A204.1 (cell line): ENCODE results near the gene PRELP.
"Not testable (repeated sequence)": the region's sequence is repeated elsewhere in the genome, so short reads cannot be mapped to it uniquely, and the experiment has no call there.

Source experiments
- FAIRE-seq: peaks from 2 replicates; lab custom pipeline; 2012; peaks lifted over from hg19 to GRCh38; lab: Jason Lieb, UNC

Gene PRELP

GRCh38 chr1:203454986-203455471 is 20.6 kb upstream of the PRELP start:
- FAIRE-seq: no peak

GRCh38 chr1:203455706-203456105 is 19.9 kb upstream of the PRELP start:
- no peak for FAIRE-seq

GRCh38 chr1:203456577-203456976 is 19.0 kb upstream of the PRELP start:
- no peak for FAIRE-seq

GRCh38 chr1:203458078-203458477 is 17.5 kb upstream of the PRELP start:
- FAIRE-seq: no peak

- FAIRE-seq: no peak
Measured at GRCh38 chr1:203459671-203460201, 15.9 kb upstream of the PRELP start.

GRCh38 chr1:203461717-203462116 is 13.9 kb upstream of the PRELP start:
- no peak for FAIRE-seq

GRCh38 chr1:203462143-203462542 is 13.5 kb upstream of the PRELP start:
- no peak for FAIRE-seq

- FAIRE-seq: no peak
Measured at GRCh38 chr1:203462878-203463277, 12.7 kb upstream of the PRELP start.

- no peak for FAIRE-seq
Measured at GRCh38 chr1:203463469-203464062, 12.0 kb upstream of the PRELP start.

- FAIRE-seq: no peak
Measured at GRCh38 chr1:203464226-203464625, 11.4 kb upstream of the PRELP start.

GRCh38 chr1:203464743-203465142 is 10.9 kb upstream of the PRELP start:
- no peak for FAIRE-seq

GRCh38 chr1:203465146-203465798 is 10.3 kb upstream of the PRELP start:
- no peak for FAIRE-seq

GRCh38 chr1:203465948-203466347 is 9.7 kb upstream of the PRELP start:
- FAIRE-seq: no peak

GRCh38 chr1:203466906-203467549 is 8.6 kb upstream of the PRELP start:
- not testable (repeated sequence) for FAIRE-seq

GRCh38 chr1:203467550-203467921 is 8.1 kb upstream of the PRELP start:
- no peak for FAIRE-seq

- FAIRE-seq: no peak
Measured at GRCh38 chr1:203468326-203468725, 7.3 kb upstream of the PRELP start.

- no peak for FAIRE-seq
Measured at GRCh38 chr1:203470240-203470639, 5.4 kb upstream of the PRELP start.

- no peak for FAIRE-seq
Measured at GRCh38 chr1:203471841-203472240, 3.8 kb upstream of the PRELP start.

GRCh38 chr1:203473281-203473680 is 2.3 kb upstream of the PRELP start:
- FAIRE-seq: no peak

GRCh38 chr1:203473781-203474305 is 1.8 kb upstream of the PRELP start:
- FAIRE-seq: no peak

GRCh38 chr1:203476216-203476814 is 709 bp downstream of the PRELP start:
- no peak for FAIRE-seq

GRCh38 chr1:203477748-203478147 is 2.1 kb downstream of the PRELP start:
- FAIRE-seq: no peak

- FAIRE-seq: no peak
Measured at GRCh38 chr1:203478231-203478630, 2.6 kb downstream of the PRELP start.
